Vagina (tissue), 2 donors: ENCODE measurements around the gene PIP4K2A.

Experiments used
- POLR2A ChIP-seq, 2 donors: fragments of 450-650 bp; IDR thresholded peaks; one replicate each; pipeline ENCODE4 v1.6.1; 2017; ENCODE audit warnings: antibody characterized with exemption in 2 of 2, mild to moderate bottlenecking in 2 of 2, moderate library complexity in 2 of 2
- TF ChIP-seq, protein P1 (sequence below), 3 experiments: fragments of 450-650 bp in 2 of 3; fragments of 200-600 bp in 1 of 3; sonication (generic) in 1 of 3; IDR thresholded peaks; one replicate each; pipeline ENCODE4 v1.5.1; 2017 to 2019; ENCODE audit warnings: antibody characterized with exemption in 3 of 3, mild to moderate bottlenecking in 2 of 3, moderate library complexity in 2 of 3

DNA sequence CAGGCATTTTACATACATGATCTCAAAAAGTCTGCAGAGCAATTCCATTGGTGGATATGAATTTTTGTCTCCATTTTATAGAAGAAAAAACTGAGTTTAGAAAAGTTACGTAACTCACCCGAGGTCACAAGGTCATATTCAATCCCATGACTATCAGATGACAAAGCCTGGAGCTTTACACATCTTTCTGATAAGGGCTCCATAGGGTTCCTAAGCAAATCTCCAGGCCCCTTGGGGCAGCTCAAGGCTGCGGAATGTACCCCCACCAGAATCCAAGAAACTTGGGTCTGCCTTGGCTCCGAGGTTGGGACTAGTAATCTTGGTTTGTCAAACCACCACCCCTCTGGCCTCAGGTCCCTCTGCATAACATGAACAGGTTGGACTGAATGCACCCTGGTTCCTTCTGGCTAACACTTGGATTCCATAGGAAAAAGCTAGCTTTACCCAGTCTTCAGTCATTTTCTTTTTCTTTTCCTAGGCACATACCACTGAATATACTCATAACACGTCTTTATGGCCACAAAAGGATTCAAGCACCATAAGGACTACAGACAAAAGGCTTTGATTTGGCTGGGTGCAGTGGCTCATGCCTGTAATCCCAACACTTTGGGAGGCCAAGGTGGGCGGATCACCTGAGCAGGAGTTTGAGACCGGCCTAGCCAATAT, 55.5 kb downstream of the PIP4K2A start:
- no peak for TF ChIP-seq POLR2A (IDR thresholded peaks at IDR 0.05)
- TF ChIP-seq, protein P1, sequence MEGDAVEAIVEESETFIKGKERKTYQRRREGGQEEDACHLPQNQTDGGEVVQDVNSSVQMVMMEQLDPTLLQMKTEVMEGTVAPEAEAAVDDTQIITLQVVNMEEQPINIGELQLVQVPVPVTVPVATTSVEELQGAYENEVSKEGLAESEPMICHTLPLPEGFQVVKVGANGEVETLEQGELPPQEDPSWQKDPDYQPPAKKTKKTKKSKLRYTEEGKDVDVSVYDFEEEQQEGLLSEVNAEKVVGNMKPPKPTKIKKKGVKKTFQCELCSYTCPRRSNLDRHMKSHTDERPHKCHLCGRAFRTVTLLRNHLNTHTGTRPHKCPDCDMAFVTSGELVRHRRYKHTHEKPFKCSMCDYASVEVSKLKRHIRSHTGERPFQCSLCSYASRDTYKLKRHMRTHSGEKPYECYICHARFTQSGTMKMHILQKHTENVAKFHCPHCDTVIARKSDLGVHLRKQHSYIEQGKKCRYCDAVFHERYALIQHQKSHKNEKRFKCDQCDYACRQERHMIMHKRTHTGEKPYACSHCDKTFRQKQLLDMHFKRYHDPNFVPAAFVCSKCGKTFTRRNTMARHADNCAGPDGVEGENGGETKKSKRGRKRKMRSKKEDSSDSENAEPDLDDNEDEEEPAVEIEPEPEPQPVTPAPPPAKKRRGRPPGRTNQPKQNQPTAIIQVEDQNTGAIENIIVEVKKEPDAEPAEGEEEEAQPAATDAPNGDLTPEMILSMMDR (IDR thresholded peaks at IDR 0.05) = no peak
